Measurements from ENCODE around the gene IL17RD.

DNA sequence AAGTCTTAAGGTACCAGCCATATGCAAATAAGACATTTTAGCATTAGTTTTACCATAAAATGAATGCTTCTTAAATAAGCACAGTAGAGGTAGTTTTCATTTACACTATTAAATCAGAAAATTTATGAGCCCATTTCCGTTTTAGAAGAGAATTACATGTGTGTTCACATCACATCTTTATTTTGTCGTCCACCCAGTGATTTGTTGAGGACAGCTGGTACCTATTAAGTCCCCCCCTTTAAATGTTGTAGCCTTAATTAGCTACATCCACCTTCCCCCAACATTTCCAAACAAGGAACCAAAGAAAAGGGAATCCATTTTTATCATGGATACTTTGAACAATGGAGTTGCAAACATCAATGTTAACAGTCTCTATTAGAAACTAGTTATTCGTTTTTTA lies 6.8 kb downstream of the IL17RD start:
- TF ChIP-seq, protein P1, sequence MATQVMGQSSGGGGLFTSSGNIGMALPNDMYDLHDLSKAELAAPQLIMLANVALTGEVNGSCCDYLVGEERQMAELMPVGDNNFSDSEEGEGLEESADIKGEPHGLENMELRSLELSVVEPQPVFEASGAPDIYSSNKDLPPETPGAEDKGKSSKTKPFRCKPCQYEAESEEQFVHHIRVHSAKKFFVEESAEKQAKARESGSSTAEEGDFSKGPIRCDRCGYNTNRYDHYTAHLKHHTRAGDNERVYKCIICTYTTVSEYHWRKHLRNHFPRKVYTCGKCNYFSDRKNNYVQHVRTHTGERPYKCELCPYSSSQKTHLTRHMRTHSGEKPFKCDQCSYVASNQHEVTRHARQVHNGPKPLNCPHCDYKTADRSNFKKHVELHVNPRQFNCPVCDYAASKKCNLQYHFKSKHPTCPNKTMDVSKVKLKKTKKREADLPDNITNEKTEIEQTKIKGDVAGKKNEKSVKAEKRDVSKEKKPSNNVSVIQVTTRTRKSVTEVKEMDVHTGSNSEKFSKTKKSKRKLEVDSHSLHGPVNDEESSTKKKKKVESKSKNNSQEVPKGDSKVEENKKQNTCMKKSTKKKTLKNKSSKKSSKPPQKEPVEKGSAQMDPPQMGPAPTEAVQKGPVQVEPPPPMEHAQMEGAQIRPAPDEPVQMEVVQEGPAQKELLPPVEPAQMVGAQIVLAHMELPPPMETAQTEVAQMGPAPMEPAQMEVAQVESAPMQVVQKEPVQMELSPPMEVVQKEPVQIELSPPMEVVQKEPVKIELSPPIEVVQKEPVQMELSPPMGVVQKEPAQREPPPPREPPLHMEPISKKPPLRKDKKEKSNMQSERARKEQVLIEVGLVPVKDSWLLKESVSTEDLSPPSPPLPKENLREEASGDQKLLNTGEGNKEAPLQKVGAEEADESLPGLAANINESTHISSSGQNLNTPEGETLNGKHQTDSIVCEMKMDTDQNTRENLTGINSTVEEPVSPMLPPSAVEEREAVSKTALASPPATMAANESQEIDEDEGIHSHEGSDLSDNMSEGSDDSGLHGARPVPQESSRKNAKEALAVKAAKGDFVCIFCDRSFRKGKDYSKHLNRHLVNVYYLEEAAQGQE (IDR thresholded peaks at IDR 0.05; ENCODE audit: unreplicated experiment) = no peak
- TF ChIP-seq, protein P2, sequence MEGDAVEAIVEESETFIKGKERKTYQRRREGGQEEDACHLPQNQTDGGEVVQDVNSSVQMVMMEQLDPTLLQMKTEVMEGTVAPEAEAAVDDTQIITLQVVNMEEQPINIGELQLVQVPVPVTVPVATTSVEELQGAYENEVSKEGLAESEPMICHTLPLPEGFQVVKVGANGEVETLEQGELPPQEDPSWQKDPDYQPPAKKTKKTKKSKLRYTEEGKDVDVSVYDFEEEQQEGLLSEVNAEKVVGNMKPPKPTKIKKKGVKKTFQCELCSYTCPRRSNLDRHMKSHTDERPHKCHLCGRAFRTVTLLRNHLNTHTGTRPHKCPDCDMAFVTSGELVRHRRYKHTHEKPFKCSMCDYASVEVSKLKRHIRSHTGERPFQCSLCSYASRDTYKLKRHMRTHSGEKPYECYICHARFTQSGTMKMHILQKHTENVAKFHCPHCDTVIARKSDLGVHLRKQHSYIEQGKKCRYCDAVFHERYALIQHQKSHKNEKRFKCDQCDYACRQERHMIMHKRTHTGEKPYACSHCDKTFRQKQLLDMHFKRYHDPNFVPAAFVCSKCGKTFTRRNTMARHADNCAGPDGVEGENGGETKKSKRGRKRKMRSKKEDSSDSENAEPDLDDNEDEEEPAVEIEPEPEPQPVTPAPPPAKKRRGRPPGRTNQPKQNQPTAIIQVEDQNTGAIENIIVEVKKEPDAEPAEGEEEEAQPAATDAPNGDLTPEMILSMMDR (conservative IDR thresholded peaks at IDR 0.05; ENCODE audit: low read depth in 2 of 2) = no peak
- TF ChIP-seq EZH2phosphoT487 (IDR thresholded peaks at IDR 0.05; ENCODE audit: unreplicated experiment) = no peak
